C4-2B (cell line): ENCODE results near the gene SPTSSB.

Experiments used
- H3K27ac ChIP-seq: fragments of 450-650 bp; 2 replicates; pipeline ENCODE4 v1.5.1; 2017
- CTCF ChIP-seq: fragments of 450-650 bp; conservative IDR thresholded peaks from 2 replicates; pipeline ENCODE4 v1.5.1; 2017; ENCODE audit warnings: mild to moderate bottlenecking
- ZFX ChIP-seq: fragments of 450-650 bp; IDR thresholded peaks from 2 replicates; pipeline ENCODE4 v1.6.1; 2017

Gene SPTSSB

DNA sequence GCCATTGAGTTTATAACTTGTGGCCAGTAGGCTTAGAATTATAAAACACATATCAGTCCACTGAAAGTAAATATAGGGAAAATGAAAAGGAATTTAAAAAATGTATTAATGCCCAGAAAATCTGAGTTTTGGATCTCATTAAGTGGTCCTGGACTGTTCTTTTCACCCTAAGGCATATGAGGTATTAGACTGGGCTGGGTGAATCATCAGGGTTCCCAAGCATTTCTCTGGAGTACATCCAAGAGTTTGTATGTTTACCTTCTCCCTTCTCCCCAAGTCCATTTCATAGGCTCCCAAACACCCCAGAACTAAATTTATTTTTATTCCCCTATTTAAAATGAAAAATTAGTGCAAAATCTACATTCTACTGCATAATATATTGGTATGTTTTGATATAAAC is 31.9 kb upstream of the SPTSSB start:
- TF ChIP-seq CTCF, result no peak
- no peak for TF ChIP-seq ZFX
- no peak overlapping the region for H3K27ac ChIP-seq

GRCh38 chr3:161401389-161401788 is 30.1 kb upstream of the SPTSSB start:
- H3K27ac ChIP-seq, result no peak overlapping the region
- TF ChIP-seq CTCF, result no peak
- no peak for TF ChIP-seq ZFX

- TF ChIP-seq ZFX, result no peak
- TF ChIP-seq CTCF, result no peak
- no peak overlapping the region for H3K27ac ChIP-seq
These were observed 29.3 kb upstream of the SPTSSB start for GRCh38 chr3:161400650-161401049.

- H3K27ac ChIP-seq, result no peak overlapping the region; the same call in 1 of the 2 replicates
- TF ChIP-seq CTCF (no peak), ZFX (no peak)
These were observed 24.0 kb upstream of the SPTSSB start for GRCh38 chr3:161395115-161396012.

- no peak overlapping the region for H3K27ac ChIP-seq
- TF ChIP-seq CTCF (no peak), ZFX (no peak)
These were observed 22.5 kb upstream of the SPTSSB start for GRCh38 chr3:161393803-161394202.

- no peak overlapping the region for H3K27ac ChIP-seq
- TF ChIP-seq ZFX (no peak), CTCF (no peak)
These were observed 22.0 kb upstream of the SPTSSB start for GRCh38 chr3:161393310-161393709.

DNA sequence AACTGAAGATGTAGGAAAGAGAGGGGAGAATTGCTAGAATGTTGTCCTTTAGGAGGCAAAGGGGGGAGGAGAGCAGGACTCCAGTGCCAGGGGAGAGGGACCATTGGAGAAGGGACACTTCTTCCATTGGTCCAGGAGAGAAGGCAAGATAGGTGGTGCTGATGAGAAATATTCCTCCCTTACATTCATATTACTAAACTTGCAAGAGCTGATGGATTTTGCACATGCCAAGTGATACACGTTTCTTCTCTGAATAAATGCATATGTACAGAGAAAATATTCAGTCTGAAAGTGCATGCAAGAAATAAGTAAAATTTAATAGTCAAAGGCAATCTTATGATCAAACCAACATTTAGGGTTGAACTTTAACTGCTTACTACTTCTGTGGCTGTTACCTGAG is 21.5 kb upstream of the SPTSSB start:
- H3K27ac ChIP-seq, result no peak overlapping the region; the same call in 1 of the 2 replicates
- TF ChIP-seq CTCF (no peak), ZFX (no peak)
